ENCODE measurements around the gene TSFM.

Gene TSFM

GRCh38 chr12:57800965-57801364, 18.4 kb downstream of the TSFM start:
- H3K27me3 ChIP-seq (ENCODE audit: insufficient read depth, low read length, poor library complexity) = no peaks in the 10 kb centered on the region
- no peak for TF ChIP-seq EZH2 (IDR thresholded peaks at IDR 0.05; ENCODE audit: borderline replicate concordance, low read depth, low read length, severe bottlenecking)
- no peak for TF ChIP-seq CTCF (IDR thresholded peaks at IDR 0.05; ENCODE audit: borderline replicate concordance, extremely low read depth, low read length, poor library complexity, severe bottlenecking)
- DNase-seq (no peak), ATAC-seq (ENCODE audit: insufficient read depth, low read depth) (no peak)
- no peak overlapping the region for H3K9ac ChIP-seq (ENCODE audit: low read depth, low read length)
- H4K20me1 ChIP-seq (ENCODE audit: insufficient read depth, low read length) = no peaks in the 10 kb centered on the region; the same call in 1 of the 2 replicates
- H3K4me2 ChIP-seq (ENCODE audit: insufficient read depth, low read length) = no peak overlapping the region
- no peak overlapping the region for H3K4me3 ChIP-seq (ENCODE audit: low read depth in 1 of 2, low read length in 2 of 2)
- H3K9me3 ChIP-seq (ENCODE audit: insufficient read depth, low read length, severe bottlenecking) = no peaks in the 10 kb centered on the region
- no peaks in the 10 kb centered on the region for H3K79me2 ChIP-seq (ENCODE audit: insufficient read depth, low read length)
- no peaks in the 10 kb centered on the region for H3K4me1 ChIP-seq (ENCODE audit: insufficient read depth, low read length)
- no peak overlapping the region for H3K27ac ChIP-seq (ENCODE audit: low read length)
- peaks cover 27% of the 10 kb centered on the region for H3K36me3 ChIP-seq (ENCODE audit: insufficient read depth, low read length)
- H2AFZ ChIP-seq (ENCODE audit: low read depth, low read length) = no peak overlapping the region

- Histone ChIP-seq H3K4me3 (ENCODE audit: low read depth in 1 of 2, low read length in 2 of 2) (no peak overlapping the region), H3K4me2 (ENCODE audit: insufficient read depth, low read length) (no peak overlapping the region), H4K20me1 (ENCODE audit: insufficient read depth, low read length) (no peaks in the 10 kb centered on the region), H3K9me3 (ENCODE audit: insufficient read depth, low read length, severe bottlenecking) (no peaks in the 10 kb centered on the region), H3K27me3 (ENCODE audit: insufficient read depth, low read length, poor library complexity) (no peaks in the 10 kb centered on the region), H3K36me3 (ENCODE audit: insufficient read depth, low read length) (peaks cover 15% of the 10 kb centered on the region; the same call in 1 of the 2 replicates), H3K9ac (ENCODE audit: low read depth, low read length) (no peak overlapping the region), H3K4me1 (ENCODE audit: insufficient read depth, low read length) (no peaks in the 10 kb centered on the region), H2AFZ (ENCODE audit: low read depth, low read length) (no peak overlapping the region), H3K79me2 (ENCODE audit: insufficient read depth, low read length) (no peaks in the 10 kb centered on the region), H3K27ac (ENCODE audit: low read length) (no peak overlapping the region)
- DNase-seq = no peak
- TF ChIP-seq EZH2 (IDR thresholded peaks at IDR 0.05; ENCODE audit: borderline replicate concordance, low read depth, low read length, severe bottlenecking) (no peak), CTCF (IDR thresholded peaks at IDR 0.05; ENCODE audit: borderline replicate concordance, extremely low read depth, low read length, poor library complexity, severe bottlenecking) (no peak)
- no peak for ATAC-seq (ENCODE audit: insufficient read depth, low read depth)
Observed at GRCh38 chr12:57802607-57803006, 20.0 kb downstream of the TSFM start.

- no peaks in the 10 kb centered on the region for H3K9me3 ChIP-seq (ENCODE audit: insufficient read depth, low read length, severe bottlenecking)
- H3K4me1 ChIP-seq (ENCODE audit: insufficient read depth, low read length) = no peaks in the 10 kb centered on the region
- H4K20me1 ChIP-seq (ENCODE audit: insufficient read depth, low read length) = no peaks in the 10 kb centered on the region
- TF ChIP-seq EZH2 (IDR thresholded peaks at IDR 0.05; ENCODE audit: borderline replicate concordance, low read depth, low read length, severe bottlenecking) (no peak), CTCF (IDR thresholded peaks at IDR 0.05; ENCODE audit: borderline replicate concordance, extremely low read depth, low read length, poor library complexity, severe bottlenecking) (peak; percentile 79)
- no peak overlapping the region for H3K4me3 ChIP-seq (ENCODE audit: low read depth in 1 of 2, low read length in 2 of 2)
- H3K27me3 ChIP-seq (ENCODE audit: insufficient read depth, low read length, poor library complexity) = no peaks in the 10 kb centered on the region
- peaks cover 11% of the 10 kb centered on the region; the same call in 1 of the 2 replicates for H3K36me3 ChIP-seq (ENCODE audit: insufficient read depth, low read length)
- H3K27ac ChIP-seq (ENCODE audit: low read length) = no peak overlapping the region
- H3K4me2 ChIP-seq (ENCODE audit: insufficient read depth, low read length) = no peak overlapping the region
- no peak overlapping the region for H3K9ac ChIP-seq (ENCODE audit: low read depth, low read length)
- H2AFZ ChIP-seq (ENCODE audit: low read depth, low read length) = no peak overlapping the region
- DNase-seq = peak; percentile 43
- ATAC-seq (ENCODE audit: insufficient read depth, low read depth) = peak; percentile 78
- no peaks in the 10 kb centered on the region for H3K79me2 ChIP-seq (ENCODE audit: insufficient read depth, low read length)
Observed at GRCh38 chr12:57803319-57803893, 20.8 kb downstream of the TSFM start.
